ENCODE data around the gene UQCR10. TPM values are rescaled to one million over a fixed set of nuclear protein-coding genes. Genes with fewer than 3 reads are reported as not detected.

The UQCR10 gene
- total RNA-seq, 1 donor from 2014 or later: 84.6 TPM

DNA sequence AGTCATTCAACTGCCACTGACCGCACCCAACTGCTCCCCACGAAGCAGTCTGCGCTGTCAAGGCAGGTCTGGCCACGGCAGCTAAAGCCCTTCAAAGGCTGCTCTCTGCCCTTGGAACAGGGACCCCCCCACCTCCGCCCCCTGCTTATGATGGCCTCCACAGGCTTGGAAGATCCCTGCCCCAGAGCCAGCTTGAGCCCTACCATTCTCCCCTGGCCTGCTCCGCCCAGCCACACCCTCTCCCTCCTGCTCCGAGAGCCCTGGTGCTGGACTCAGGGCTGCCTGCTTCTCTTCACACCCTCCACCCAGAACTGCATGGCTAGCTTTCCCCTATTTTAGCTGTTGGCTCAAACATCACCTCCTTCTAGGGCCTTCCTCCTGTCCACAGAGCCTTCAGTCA is 19.3 kb upstream of the UQCR10 start:
- Mint-ChIP-seq H3K27me3 (ENCODE audit: unreplicated experiment) (peaks cover 2% of the 10 kb centered on the region), H3K27ac (ENCODE audit: unreplicated experiment) (no peak overlapping the region), H3K36me3 (ENCODE audit: low read depth, unreplicated experiment) (peaks cover 16% of the 10 kb centered on the region), H3K4me1 (ENCODE audit: unreplicated experiment) (no peaks in the 10 kb centered on the region), H3K9me3 (ENCODE audit: unreplicated experiment) (no peaks in the 10 kb centered on the region), H3K4me3 (ENCODE audit: unreplicated experiment) (no peak overlapping the region)
- DNase-seq (ENCODE audit: low spot score): no peak
- TF ChIP-seq, protein P1, sequence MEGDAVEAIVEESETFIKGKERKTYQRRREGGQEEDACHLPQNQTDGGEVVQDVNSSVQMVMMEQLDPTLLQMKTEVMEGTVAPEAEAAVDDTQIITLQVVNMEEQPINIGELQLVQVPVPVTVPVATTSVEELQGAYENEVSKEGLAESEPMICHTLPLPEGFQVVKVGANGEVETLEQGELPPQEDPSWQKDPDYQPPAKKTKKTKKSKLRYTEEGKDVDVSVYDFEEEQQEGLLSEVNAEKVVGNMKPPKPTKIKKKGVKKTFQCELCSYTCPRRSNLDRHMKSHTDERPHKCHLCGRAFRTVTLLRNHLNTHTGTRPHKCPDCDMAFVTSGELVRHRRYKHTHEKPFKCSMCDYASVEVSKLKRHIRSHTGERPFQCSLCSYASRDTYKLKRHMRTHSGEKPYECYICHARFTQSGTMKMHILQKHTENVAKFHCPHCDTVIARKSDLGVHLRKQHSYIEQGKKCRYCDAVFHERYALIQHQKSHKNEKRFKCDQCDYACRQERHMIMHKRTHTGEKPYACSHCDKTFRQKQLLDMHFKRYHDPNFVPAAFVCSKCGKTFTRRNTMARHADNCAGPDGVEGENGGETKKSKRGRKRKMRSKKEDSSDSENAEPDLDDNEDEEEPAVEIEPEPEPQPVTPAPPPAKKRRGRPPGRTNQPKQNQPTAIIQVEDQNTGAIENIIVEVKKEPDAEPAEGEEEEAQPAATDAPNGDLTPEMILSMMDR (IDR thresholded peaks at IDR 0.05; ENCODE audit: unreplicated experiment): no peak

DNA sequence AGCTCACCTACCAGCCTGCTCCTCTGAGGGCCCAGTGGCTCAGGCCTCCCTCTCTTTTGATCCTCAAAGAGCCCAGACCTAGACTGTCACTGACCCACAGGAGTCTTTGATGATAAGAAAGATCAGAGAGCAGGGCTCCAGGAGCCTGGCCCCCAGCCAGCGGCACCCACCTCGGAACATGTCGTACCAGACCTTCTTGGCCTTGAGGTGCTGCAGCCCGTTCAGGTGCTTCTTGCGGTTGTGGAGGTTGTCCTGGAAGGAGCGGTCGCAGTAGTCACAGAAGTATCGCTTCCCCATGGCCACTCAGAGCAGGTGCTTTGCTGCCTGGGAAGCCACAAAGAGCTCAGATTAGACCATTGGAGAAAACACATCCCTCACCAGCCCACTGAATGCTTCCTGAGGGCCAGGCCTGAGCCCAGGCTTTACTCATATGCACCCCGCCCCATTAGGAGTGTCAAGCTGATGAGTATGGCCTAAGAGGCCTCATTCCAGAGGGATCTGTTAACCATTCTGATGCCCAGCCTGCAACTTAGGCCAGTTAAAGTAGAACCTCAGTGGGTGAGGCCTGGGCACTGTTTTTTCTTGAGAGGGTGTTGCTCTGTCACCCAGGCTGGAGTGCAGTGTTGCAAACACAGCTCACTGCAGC is 18.8 kb upstream of the UQCR10 start:
- H3K27me3 Mint-ChIP-seq (ENCODE audit: unreplicated experiment): peaks cover 4% of the 10 kb centered on the region
- H3K36me3 Mint-ChIP-seq (ENCODE audit: low read depth, unreplicated experiment): peaks cover 16% of the 10 kb centered on the region
- TF ChIP-seq, protein P1 (IDR thresholded peaks at IDR 0.05; ENCODE audit: unreplicated experiment): no peak
- no peak for DNase-seq (ENCODE audit: low spot score)
- no peaks in the 10 kb centered on the region for H3K4me1 Mint-ChIP-seq (ENCODE audit: unreplicated experiment)
- H3K4me3 Mint-ChIP-seq (ENCODE audit: unreplicated experiment): no peak overlapping the region
- no peak overlapping the region for H3K27ac Mint-ChIP-seq (ENCODE audit: unreplicated experiment)
- H3K9me3 Mint-ChIP-seq (ENCODE audit: unreplicated experiment): no peaks in the 10 kb centered on the region

DNA sequence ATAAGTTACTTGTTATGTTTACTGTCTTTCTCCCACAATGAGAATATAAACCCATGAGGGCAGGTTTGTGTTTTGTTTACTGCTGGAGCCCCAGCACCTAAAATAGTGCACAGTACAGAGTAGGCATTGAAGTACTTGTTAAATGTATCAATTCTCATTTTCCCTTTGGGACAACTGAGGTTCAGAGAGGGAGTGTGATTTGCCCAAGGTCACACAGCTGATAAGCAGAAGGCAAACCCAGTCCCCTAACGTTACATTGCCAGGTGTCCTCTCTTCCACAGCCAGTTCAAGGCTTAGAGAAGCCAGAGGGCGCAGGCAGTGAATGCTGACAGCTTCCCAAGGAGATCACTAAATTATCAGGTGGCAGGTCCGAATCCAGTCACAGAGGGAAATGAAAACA is 17.1 kb upstream of the UQCR10 start:
- TF ChIP-seq, protein P1 (IDR thresholded peaks at IDR 0.05; ENCODE audit: unreplicated experiment): no peak
- no peak overlapping the region for H3K27ac Mint-ChIP-seq (ENCODE audit: unreplicated experiment)
- no peak overlapping the region for H3K4me3 Mint-ChIP-seq (ENCODE audit: unreplicated experiment)
- no peaks in the 10 kb centered on the region for H3K9me3 Mint-ChIP-seq (ENCODE audit: unreplicated experiment)
- H3K27me3 Mint-ChIP-seq (ENCODE audit: unreplicated experiment): peaks cover 6% of the 10 kb centered on the region
- no peaks in the 10 kb centered on the region for H3K4me1 Mint-ChIP-seq (ENCODE audit: unreplicated experiment)
- H3K36me3 Mint-ChIP-seq (ENCODE audit: low read depth, unreplicated experiment): peaks cover 16% of the 10 kb centered on the region
- DNase-seq (ENCODE audit: low spot score): no peak

DNA sequence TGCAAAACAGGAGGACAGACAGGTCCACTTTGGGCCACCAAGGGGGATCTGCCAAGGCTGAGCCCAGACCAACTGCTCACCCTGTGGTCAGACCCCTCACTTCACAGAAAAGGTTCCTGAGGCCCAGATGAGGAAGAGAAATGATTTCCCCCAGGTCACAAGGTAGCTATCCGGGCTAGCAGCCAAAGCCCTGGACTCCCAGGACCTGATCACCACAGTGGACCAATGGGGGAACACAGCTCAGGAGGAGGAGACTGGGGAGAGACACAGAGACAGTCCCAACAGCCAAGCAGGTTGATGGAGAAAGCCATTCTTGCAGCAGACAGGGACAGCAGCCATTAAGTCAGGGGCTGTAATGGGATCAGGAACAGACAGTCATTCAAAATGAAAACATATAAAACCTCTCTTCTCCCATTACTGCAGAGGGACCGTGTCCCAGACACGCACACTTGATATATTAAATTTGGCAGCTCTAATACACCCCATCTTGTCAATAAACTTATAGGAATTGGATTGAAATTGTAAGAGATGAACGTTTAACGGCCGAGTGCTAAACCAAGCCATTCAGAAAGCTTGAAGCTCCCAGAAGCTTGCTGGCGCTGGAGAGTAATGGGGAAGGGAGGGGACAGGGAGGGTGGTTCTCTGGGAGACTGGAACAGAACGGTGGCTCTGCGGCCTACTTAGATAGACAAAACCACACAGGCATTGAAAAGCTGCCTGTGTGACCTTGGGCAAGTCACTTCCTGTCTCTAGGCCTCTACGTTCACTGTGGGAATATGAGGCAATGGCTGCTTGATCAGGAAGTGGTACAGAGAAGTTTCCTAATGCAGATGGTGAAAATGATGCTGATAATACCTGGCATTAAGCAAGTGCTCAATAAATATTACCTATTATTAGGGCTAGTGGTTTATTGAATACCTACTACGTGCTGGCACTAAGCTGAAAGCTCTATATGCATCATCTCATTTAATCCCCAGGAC is 16.3 kb upstream of the UQCR10 start:
- TF ChIP-seq, protein P1 (IDR thresholded peaks at IDR 0.05; ENCODE audit: unreplicated experiment): no peak
- Mint-ChIP-seq H3K27me3 (ENCODE audit: unreplicated experiment) (peaks cover 6% of the 10 kb centered on the region), H3K4me3 (ENCODE audit: unreplicated experiment) (no peak overlapping the region), H3K9me3 (ENCODE audit: unreplicated experiment) (no peaks in the 10 kb centered on the region), H3K27ac (ENCODE audit: unreplicated experiment) (no peak overlapping the region), H3K4me1 (ENCODE audit: unreplicated experiment) (no peaks in the 10 kb centered on the region), H3K36me3 (ENCODE audit: low read depth, unreplicated experiment) (peaks cover 16% of the 10 kb centered on the region)
- DNase-seq (ENCODE audit: low spot score): no peak

DNA sequence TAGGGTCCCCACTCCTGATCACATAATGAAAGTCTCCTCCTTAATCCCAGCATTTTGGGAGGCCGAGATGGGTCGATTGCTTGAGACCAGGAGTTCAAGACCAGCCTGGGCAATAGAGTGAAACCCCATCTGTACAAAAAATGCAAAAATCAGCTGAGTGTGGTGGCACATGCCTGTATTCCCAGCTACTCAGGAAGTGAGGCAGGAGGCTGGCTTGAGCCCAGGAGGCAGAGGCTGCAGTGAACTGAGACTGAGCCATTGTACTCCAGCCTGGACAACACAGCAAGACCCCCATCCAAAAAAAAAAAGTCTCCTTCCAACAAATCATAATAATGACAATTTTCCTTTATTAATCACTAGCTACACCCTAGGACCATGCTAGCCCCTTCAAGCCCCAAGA is 15.5 kb upstream of the UQCR10 start:
- Mint-ChIP-seq H3K27ac (ENCODE audit: unreplicated experiment) (no peak overlapping the region), H3K4me3 (ENCODE audit: unreplicated experiment) (no peak overlapping the region), H3K36me3 (ENCODE audit: low read depth, unreplicated experiment) (peaks cover 16% of the 10 kb centered on the region), H3K4me1 (ENCODE audit: unreplicated experiment) (no peaks in the 10 kb centered on the region), H3K9me3 (ENCODE audit: unreplicated experiment) (no peaks in the 10 kb centered on the region), H3K27me3 (ENCODE audit: unreplicated experiment) (peaks cover 6% of the 10 kb centered on the region)
- TF ChIP-seq, protein P1 (IDR thresholded peaks at IDR 0.05; ENCODE audit: unreplicated experiment): no peak
- no peak for DNase-seq (ENCODE audit: low spot score)
